GM21381 (cell line): ENCODE data around the gene CD14.
"Not testable (repeated sequence)": the region's sequence is repeated elsewhere in the genome, so short reads cannot be mapped to it uniquely, and the experiment has no call there.

ENCODE experiments used
- ATAC-seq: cut with Tn5 transposase; IDR thresholded peaks from one replicate; pipeline ENCODE4 v1.9.1; 2021; ENCODE audit warnings: mild to moderate bottlenecking, moderate library complexity; ENCODE audit not compliant: unreplicated experiment

Gene CD14

GRCh38 chr5:140598836-140599235 is 34.1 kb downstream of the CD14 start:
- ATAC-seq, result no peak

DNA sequence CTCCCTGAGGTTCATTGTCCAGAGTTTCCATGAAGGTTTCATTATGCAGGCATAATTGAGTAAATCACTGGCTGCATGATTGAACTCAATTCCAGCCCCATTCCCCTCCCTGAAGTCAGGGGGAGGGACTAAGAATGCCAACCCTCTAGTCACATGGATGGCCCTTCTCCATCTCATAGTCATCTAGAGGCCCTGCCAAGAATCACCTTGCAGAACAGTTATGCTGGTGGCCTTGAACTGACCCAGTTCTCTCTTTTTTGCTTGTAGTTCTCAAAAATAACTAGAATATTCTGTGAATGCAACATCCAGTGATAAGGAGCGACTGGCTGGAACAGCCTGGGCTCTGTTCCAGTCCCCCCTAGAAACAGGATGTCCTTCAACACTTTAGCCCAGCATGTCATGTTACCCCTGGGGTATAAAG is 36.6 kb downstream of the CD14 start:
- ATAC-seq, result no peak

DNA sequence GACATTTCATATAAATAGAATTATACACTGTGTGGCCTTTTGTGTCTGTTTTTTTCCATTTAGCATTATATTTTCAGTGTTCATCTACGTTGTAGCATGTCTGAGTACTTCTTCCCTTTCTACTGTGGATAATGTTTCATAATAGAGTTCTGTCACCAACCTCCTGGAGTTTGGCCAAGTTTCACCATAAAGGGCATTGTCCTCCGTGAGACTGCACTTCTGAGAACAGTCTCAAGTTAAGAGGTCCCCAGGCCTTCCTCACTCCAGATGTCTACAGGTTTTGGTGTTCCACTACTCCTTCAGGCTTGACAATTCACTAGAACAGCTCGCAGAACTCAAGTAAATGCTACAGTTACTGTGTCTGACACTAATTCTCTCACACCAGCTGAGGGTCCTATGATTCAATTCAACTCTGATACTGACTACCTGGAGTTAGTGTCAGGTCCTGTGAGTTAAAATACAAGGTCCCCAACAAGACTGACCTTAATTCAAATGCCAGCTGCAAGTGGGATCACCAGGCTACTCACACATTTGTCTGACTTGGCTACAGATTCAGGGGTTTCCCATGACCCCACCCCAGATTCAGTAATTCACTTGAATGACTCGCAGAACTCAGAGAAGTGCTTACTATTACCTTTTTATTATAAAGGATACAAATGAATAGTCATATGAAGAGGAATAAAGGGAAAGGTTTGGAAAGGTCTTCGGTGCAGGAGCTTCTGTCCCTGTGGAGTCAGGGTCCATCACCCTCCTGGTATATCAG is 37.3 kb downstream of the CD14 start:
- ATAC-seq, result no peak

GRCh38 chr5:140594169-140594568 is 38.8 kb downstream of the CD14 start:
- ATAC-seq, result no peak

DNA sequence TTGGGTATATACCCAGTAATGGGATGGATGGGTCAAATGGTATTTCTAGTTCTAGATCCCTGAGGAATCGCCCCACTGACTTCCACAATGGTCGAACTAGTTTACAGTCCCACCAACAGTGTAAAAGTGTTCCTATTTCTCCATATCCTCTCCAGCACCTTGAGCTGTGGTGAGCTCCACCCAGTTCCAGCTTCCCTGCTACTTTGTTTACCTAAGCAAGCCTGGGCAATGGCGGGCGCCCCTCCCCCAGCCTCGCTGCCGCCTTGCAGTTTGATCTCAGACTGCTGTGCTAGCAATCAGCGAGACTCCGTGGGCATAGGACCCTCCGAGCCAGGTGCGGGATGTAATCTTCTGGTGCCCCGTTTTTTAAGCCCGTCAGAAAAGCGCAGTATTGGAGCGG is 39.9 kb downstream of the CD14 start:
- ATAC-seq, result not testable (repeated sequence)

GRCh38 chr5:140591747-140592372 is 41.1 kb downstream of the CD14 start:
- no peak for ATAC-seq

DNA sequence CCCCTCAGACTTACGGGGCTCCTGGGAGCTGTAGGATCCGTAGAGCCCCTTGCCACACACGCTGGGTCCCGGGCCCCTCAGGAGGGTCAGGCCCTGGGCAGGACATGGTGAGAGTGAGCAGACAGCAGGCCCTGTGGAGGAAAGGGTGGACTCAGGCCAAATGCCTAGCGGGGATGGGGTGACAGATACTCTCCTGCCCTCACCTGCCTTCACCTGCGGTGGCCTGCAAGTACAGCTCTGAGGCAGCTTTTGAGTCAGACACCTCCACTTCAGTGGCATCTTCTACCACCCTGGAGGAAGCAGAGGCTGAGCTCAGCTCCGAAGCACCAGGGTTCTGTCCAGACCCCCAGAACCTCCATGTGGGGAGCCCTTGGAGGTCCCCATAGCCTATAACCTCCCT is 42.1 kb downstream of the CD14 start:
- ATAC-seq, result no peak

DNA sequence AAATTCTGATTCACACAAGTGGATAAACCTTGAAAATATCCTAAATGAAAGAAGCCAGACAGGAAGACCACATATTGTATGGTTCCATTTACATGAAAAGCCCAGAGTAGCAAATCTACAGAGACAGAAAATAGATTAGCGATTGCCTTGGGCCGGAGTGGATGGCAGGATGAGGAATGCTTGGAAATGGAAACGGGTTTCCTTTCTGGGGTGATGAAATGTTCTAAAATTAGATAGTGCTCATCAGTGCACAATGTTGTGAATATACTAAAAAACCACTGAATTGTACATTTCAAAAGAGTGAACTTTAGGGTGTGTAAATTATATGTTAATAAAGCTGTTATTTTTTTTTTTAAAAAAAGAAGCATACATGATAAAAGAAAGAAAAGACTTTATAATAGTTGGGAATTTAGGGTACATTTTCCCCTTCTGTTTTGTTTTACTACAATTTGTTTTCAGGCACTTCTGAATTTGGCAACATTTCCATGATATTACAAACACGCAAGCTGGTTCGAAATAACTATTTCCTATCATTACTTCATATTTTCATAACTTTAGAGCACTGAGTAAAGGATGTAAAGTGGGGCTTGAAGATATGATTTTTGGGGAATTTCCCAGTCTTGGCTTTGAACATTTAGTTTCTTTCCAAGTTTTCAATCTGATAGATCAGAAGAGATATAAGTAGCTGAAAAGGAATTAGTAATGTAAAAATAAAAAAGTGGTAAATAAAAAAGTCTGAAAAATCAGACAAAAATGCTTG is 44.5 kb downstream of the CD14 start:
- no peak for ATAC-seq

GRCh38 chr5:140587495-140587894 is 45.5 kb downstream of the CD14 start:
- ATAC-seq, result no peak
